ENCODE results near the gene ZBTB32. TPM values are rescaled to one million over a fixed set of nuclear protein-coding genes. Genes with fewer than 3 reads are reported as not detected.

Gene ZBTB32
- total RNA-seq, 1 experiment from 2014 or later = 0.13 TPM

- no peaks in the 10 kb centered on the region for H3K9me3 ChIP-seq (ENCODE audit: control insufficient read depth, low read depth, low read length)
- peaks cover 20 to 30% of the 10 kb centered on the region in 2 experiments for H3K4me1 Mint-ChIP-seq
- no peaks in the 10 kb centered on the region for H3K27me3 ChIP-seq (ENCODE audit: insufficient read depth, low read length)
Measured at GRCh38 chr19:35748106-35749020, 44.0 kb downstream of the ZBTB32 start, which contains the start of gene LIN37. Gene LIN37, plus strand, starts transcription at chr19:35748576. Its CDS starts 149 bp downstream, at chr19:35748725.

More at GRCh38 chr19:35748106-35749020, 44.0 kb downstream of the ZBTB32 start, which contains the start of gene LIN37:
- Histone ChIP-seq H2AFZ (ENCODE audit: low read length) (no peak within 1 kb of the TSS), H3K4me1 (ENCODE audit: insufficient read depth, low read length) (peaks cover 4% of the 10 kb centered on the region; the same call in 1 of the 2 replicates), H2BK120ac (ENCODE audit: low read depth, low read length, poor library complexity, severe bottlenecking) (no peak within 1 kb of the TSS), H3K23me2 (ENCODE audit: insufficient read length, low read depth, low read length, poor library complexity, severe bottlenecking) (peaks cover 16% of the 10 kb centered on the region), H2BK12ac (ENCODE audit: insufficient read length, low read depth, low read length) (no peak within 1 kb of the TSS), H3K79me1 (ENCODE audit: insufficient read depth, low read depth, low read length, poor library complexity, severe bottlenecking) (peaks cover 3% of the 10 kb centered on the region), H3K23ac (ENCODE audit: insufficient read length, low read depth, low read length) (no peak within 1 kb of the TSS), H3K56ac (ENCODE audit: insufficient read length, low read depth, low read length) (no peak within 1 kb of the TSS), H4K8ac (replicated peaks; ENCODE audit: insufficient read length, low read depth, low read length) (no peak within 1 kb of the TSS), H3T11ph (ENCODE audit: low read length) (no peak within 1 kb of the TSS), H4K91ac (ENCODE audit: insufficient read length, low read depth, low read length) (no peak within 1 kb of the TSS), H3K4ac (ENCODE audit: low read depth, low read length) (no peak within 1 kb of the TSS), H2BK15ac (ENCODE audit: low read depth, low read length) (no peak within 1 kb of the TSS), H3K79me2 (ENCODE audit: insufficient read depth, low read length) (no peaks in the 10 kb centered on the region), H3K18ac (ENCODE audit: insufficient read length, low read depth, low read length) (no peak within 1 kb of the TSS), H4K5ac (ENCODE audit: insufficient read length, low read depth, low read length) (no peak within 1 kb of the TSS), H3K9ac (ENCODE audit: extremely low read depth, insufficient read length, low read length) (peak within 1 kb of the TSS; percentile 44), H2AK5ac (ENCODE audit: insufficient read length, low read length) (no peak within 1 kb of the TSS), H4K20me1 (ENCODE audit: control insufficient read depth, insufficient read depth, insufficient read length) (no peaks in the 10 kb centered on the region), H3K4me2 (ENCODE audit: insufficient read depth, insufficient read length, low read length) (peak within 1 kb of the TSS; percentile 78), H3K14ac (ENCODE audit: insufficient read depth, low read length) (no peak within 1 kb of the TSS), H2BK20ac (ENCODE audit: low read depth, low read length, poor library complexity, severe bottlenecking) (no peak within 1 kb of the TSS), H2BK5ac (ENCODE audit: insufficient read length, low read length) (no peak within 1 kb of the TSS), H3K27ac (ENCODE audit: insufficient read length, low read depth, low read length) (no peak within 1 kb of the TSS)
- no peaks in the 10 kb centered on the region for H3K27me3 Mint-ChIP-seq (ENCODE audit: low read depth)
- peak within 1 kb of the TSS; percentile 80 to 96 (median 92) for H3K27ac Mint-ChIP-seq
- no peak for TF ChIP-seq CTCF (conservative IDR thresholded peaks at IDR 0.05)
- peak; percentile 99 for DNase-seq
- peaks cover 0 to 8% (median 3%) of the 10 kb centered on the region in 3 experiments; a peak in 4 of 7 replicates for H3K36me3 Mint-ChIP-seq (ENCODE audit: insufficient read depth in 1 of 3, low read depth in 3 of 3)
- H3K4me3 Mint-ChIP-seq = peak within 1 kb of the TSS; percentile 94 to 96
- H3K9me3 Mint-ChIP-seq = no peaks in the 10 kb centered on the region
- no CpG with 5 or more reads among the region's 45 CpGs for WGBS (ENCODE audit: extremely low coverage, insufficient read length, low lambda C conversion rate)

All from H9 (cell line).